Endothelial cell of umbilical vein (primary cell): ENCODE data around the gene CPVL. TPM values are rescaled to one million over a fixed set of nuclear protein-coding genes. Genes with fewer than 3 reads are reported as not detected.

Experiments used
- BruUV-seq: library from RNA; stranded (reverse); fragments of 400-500 nt; replicated peaks from 2 replicates; lab custom pipeline; 2021; lab: Mats Ljungman, UMichigan
- CTCF ChIA-PET: fragments of 300-600, 350-600 bp; sonication (Branson Sonifier 250); formaldehyde crosslinking; loops from one replicate; lab custom pipeline; 2021; ENCODE audit warnings: antibody characterized with exemption, inconsistent platforms; lab: Charles Lee
- POLR2A ChIA-PET: fragments of 300-600, 350-600 bp; sonication (Branson Sonifier 250); formaldehyde crosslinking; loops from one replicate; lab custom pipeline; 2021; ENCODE audit warnings: antibody characterized with exemption, inconsistent platforms; lab: Charles Lee
- DNase-seq: peaks from one replicate; pipeline ENCODE4 v3.0.0-alpha.2; 2011; ENCODE audit warnings: low read depth, low spot score
- FAIRE-seq: peaks from 2 replicates; lab custom pipeline; 2011; peaks lifted over from hg19 to GRCh38; lab: Jason Lieb, UNC
- H2AFZ ChIP-seq: 2 replicates; pipeline ENCODE4 v1.6.0; 2012; ENCODE audit warnings: low read depth, low read length, control low read depth, inconsistent platforms
- H3K27ac ChIP-seq: 2 replicates; pipeline ENCODE4 v1.5.1; 2011; ENCODE audit warnings: low read depth, mild to moderate bottlenecking, control low read depth, low read length, moderate library complexity; ENCODE audit not compliant: insufficient read depth
- H3K27me3 ChIP-seq, 2 experiments: 2 replicates each; pipeline versions ENCODE4 v1.6.0 to v1.6.1; 2011; ENCODE audit warnings: low read length in 2 of 2, mixed read lengths in 1 of 2; ENCODE audit not compliant: control insufficient read depth in 2 of 2, insufficient read depth in 2 of 2
- H3K36me3 ChIP-seq, 2 experiments: 2 replicates in 1 of 2; 3 replicates in 1 of 2; pipeline ENCODE4 v1.5.1; 2011; ENCODE audit warnings: low read length in 2 of 2, mild to moderate bottlenecking in 1 of 2, moderate library complexity in 1 of 2; ENCODE audit not compliant: control insufficient read depth in 2 of 2, insufficient read depth in 2 of 2; ENCODE audit errors: extremely low read depth in 1 of 2
- H3K4me1 ChIP-seq: 3 replicates; pipeline ENCODE4 v1.5.1; 2011; ENCODE audit warnings: mild to moderate bottlenecking, low read length; ENCODE audit not compliant: control insufficient read depth, insufficient read depth; ENCODE audit errors: extremely low read depth
- H3K4me2 ChIP-seq: 2 replicates; pipeline ENCODE4 v1.6.1; 2011; ENCODE audit warnings: low read length, control low read depth, mixed read lengths; ENCODE audit not compliant: insufficient read depth
- H3K4me3 ChIP-seq, 3 experiments: fragments of 200-600 bp in 1 of 3; sonication (generic), shearing (Covaris generic) in 1 of 3; replicated peaks in 1 of 3; 2 replicates each; pipeline ENCODE4 v1.5.1; 2011 to 2016; ENCODE audit warnings: control low read depth in 3 of 3, low read length in 3 of 3, mild to moderate bottlenecking in 2 of 3, inconsistent platforms in 1 of 3, low read depth in 1 of 3, moderate library complexity in 1 of 3; ENCODE audit not compliant: insufficient read depth in 1 of 3
- H3K79me2 ChIP-seq: 2 replicates; pipeline ENCODE4 v1.6.0; 2012; ENCODE audit warnings: low read length, inconsistent platforms; ENCODE audit not compliant: control insufficient read depth, insufficient read depth
- H3K9ac ChIP-seq: replicated peaks from 2 replicates; pipeline ENCODE3; 2011; ENCODE audit warnings: low read length, control low read depth; ENCODE audit not compliant: insufficient read depth; ENCODE audit errors: extremely low read depth
- H3K9me1 ChIP-seq: replicated peaks from 3 replicates; pipeline ENCODE4 v1.6.0; 2011; ENCODE audit warnings: mild to moderate bottlenecking, low read length; ENCODE audit not compliant: control insufficient read depth, insufficient read depth; ENCODE audit errors: extremely low read depth
- H3K9me3 ChIP-seq: replicated peaks from 2 replicates; pipeline ENCODE4 v1.5.1; 2012; ENCODE audit warnings: low read length, inconsistent platforms; ENCODE audit not compliant: control insufficient read depth, insufficient read depth
- H4K20me1 ChIP-seq: replicated peaks from 2 replicates; pipeline ENCODE3; 2011; ENCODE audit warnings: mild to moderate bottlenecking, low read length; ENCODE audit not compliant: control insufficient read depth, insufficient read depth; ENCODE audit errors: extremely low read depth
- EZH2 ChIP-seq: IDR thresholded peaks from 2 replicates; pipeline ENCODE4 v1.6.1; 2012; ENCODE audit warnings: borderline replicate concordance, low read depth, mild to moderate bottlenecking, moderate library complexity, low read length, inconsistent platforms; ENCODE audit not compliant: severe bottlenecking
- JUN ChIP-seq: IDR thresholded peaks from 2 replicates; pipeline ENCODE4 v1.6.1; 2011; ENCODE audit warnings: borderline replicate concordance, low read depth; ENCODE audit not compliant: insufficient read length, insufficient read depth
- MYC ChIP-seq: IDR thresholded peaks from one replicate; pipeline ENCODE4 v1.6.1; 2011; ENCODE audit warnings: mild to moderate bottlenecking, low read depth, low read length
- POLR2A ChIP-seq: IDR thresholded peaks from 2 replicates; pipeline ENCODE4 v1.6.1; 2012; ENCODE audit warnings: low read depth, mild to moderate bottlenecking, control low read depth, low read length
- POLR2AphosphoS5 ChIP-seq: IDR thresholded peaks from 2 replicates; pipeline ENCODE4 v1.6.1; 2012; ENCODE audit warnings: low read depth, mild to moderate bottlenecking, control low read depth, low read length, moderate library complexity; ENCODE audit not compliant: insufficient read depth
- dilution Hi-C: fragments of 300-500 bp; cut with MboI; formaldehyde crosslinking; loops from one replicate; pipeline ENCODE4 v1.15.0; 2019; ENCODE audit warnings: low sequenced_read_pairs; ENCODE audit not compliant: extremely low pct_ligation_motif_present
- intact Hi-C: fragments of 100-400 bp; cut with micrococcal nuclease; formaldehyde crosslinking; loops from one replicate; pipeline ENCODE4 v1.10.0; 2022
- polyA plus RNA-seq, 4 experiments: library from polyadenylated mRNA; depleted of rRNA in 3 of 4; stranded (reverse) in 3 of 4; unstranded in 1 of 4; fragments of >200 nt; gene quantifications; 2 replicates each; pipeline versions ENCODE4 v1.2.1 to v1.2.3, GENCODE V29; 2011 to 2012; ENCODE audit warnings: missing spikeins in 1 of 4
- total RNA-seq: library from RNA; stranded (reverse); gene quantifications from 2 replicates; pipeline ENCODE4 v1.2.3, GENCODE V29; 2021
- TF ChIP-seq, protein P1 (sequence below), 2 donors: IDR thresholded peaks; 1 replicate in 1 of 2; 2 replicates in 1 of 2; pipeline ENCODE4 v1.5.1; 2011; ENCODE audit warnings: low read length in 2 of 2, mild to moderate bottlenecking in 2 of 2, moderate library complexity in 2 of 2, control low read depth in 1 of 2, inconsistent platforms in 1 of 2, low read depth in 1 of 2; ENCODE audit not compliant: insufficient read depth in 1 of 2; ENCODE audit errors: extremely low read depth in 1 of 2
- TF ChIP-seq, protein P2 (sequence below): IDR thresholded peaks from 2 replicates; pipeline ENCODE4 v1.6.1; 2011; ENCODE audit not compliant: insufficient read depth, insufficient read length

CPVL gene
- total and polyA plus RNA-seq, 2 donors (not counting 3 experiments of a cell fraction or from before 2014, with no cell fraction given): 0.14 TPM; not detected in 1

DNA sequence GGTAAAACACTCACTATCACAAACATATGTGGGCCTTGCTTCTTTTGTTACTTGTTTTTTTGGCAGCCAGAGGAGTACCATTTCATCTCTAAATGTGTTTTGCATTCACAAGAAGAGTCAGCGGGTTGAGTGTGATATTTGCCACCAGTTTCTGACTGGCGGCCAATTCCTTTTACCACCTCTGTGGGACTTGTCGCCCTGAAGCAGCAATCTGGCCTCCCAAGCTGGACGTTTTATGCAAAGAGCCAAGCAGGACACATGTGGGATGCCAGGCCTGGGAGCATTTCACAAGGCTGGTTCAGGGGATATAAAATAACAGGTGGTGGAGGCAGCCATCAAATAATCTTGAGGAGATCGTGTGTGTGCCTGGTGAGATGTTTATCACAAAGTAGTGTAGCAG, 126.4 kb downstream of the CPVL start:
- Histone ChIP-seq H3K9me1 (no peaks in the 10 kb centered on the region), H3K27ac (no peak overlapping the region), H3K9ac (no peak overlapping the region), H3K27me3 (no peaks in the 10 kb centered on the region), H3K4me3 (no peak overlapping the region), H3K36me3 (no peaks in the 10 kb centered on the region), H4K20me1 (no peaks in the 10 kb centered on the region), H3K79me2 (no peaks in the 10 kb centered on the region), H2AFZ (no peak overlapping the region), H3K4me1 (no peaks in the 10 kb centered on the region), H3K9me3 (no peaks in the 10 kb centered on the region), H3K4me2 (no peak overlapping the region)
- no peak for DNase-seq
- no TSS peak for BruUV-seq
- CTCF ChIA-PET: interaction anchor here (0.8 kb wide), 1 partner anchor 16 kb away, joined by 3 read pairs; no protein-coding TSS in a partner anchor
- intact Hi-C loops (no loop called here), dilution Hi-C loops (no loop called here)
- TF ChIP-seq, protein P1, sequence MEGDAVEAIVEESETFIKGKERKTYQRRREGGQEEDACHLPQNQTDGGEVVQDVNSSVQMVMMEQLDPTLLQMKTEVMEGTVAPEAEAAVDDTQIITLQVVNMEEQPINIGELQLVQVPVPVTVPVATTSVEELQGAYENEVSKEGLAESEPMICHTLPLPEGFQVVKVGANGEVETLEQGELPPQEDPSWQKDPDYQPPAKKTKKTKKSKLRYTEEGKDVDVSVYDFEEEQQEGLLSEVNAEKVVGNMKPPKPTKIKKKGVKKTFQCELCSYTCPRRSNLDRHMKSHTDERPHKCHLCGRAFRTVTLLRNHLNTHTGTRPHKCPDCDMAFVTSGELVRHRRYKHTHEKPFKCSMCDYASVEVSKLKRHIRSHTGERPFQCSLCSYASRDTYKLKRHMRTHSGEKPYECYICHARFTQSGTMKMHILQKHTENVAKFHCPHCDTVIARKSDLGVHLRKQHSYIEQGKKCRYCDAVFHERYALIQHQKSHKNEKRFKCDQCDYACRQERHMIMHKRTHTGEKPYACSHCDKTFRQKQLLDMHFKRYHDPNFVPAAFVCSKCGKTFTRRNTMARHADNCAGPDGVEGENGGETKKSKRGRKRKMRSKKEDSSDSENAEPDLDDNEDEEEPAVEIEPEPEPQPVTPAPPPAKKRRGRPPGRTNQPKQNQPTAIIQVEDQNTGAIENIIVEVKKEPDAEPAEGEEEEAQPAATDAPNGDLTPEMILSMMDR (IDR thresholded peaks at IDR 0.05; ENCODE audit: extremely low read depth in 1 of 2, insufficient read depth in 1 of 2, low read depth in 1 of 2, low read length in 2 of 2): no peak
- no peak for TF ChIP-seq JUN
- no peak for TF ChIP-seq POLR2AphosphoS5
- FAIRE-seq: no peak
- POLR2A ChIA-PET: no interaction called here

GRCh38 chr7:29019387-29019786, 127.0 kb downstream of the CPVL start:
- CTCF ChIA-PET: no interaction called here
- BruUV-seq: no TSS peak

More at GRCh38 chr7:29019387-29019786, 127.0 kb downstream of the CPVL start:
- no peaks in the 10 kb centered on the region for H3K9me1 ChIP-seq
- no peak overlapping the region for H3K27ac ChIP-seq
- dilution Hi-C loops (no loop called here), intact Hi-C loops (no loop called here)
- H3K9me3 ChIP-seq: no peaks in the 10 kb centered on the region
- H3K4me2 ChIP-seq: no peak overlapping the region
- no peaks in the 10 kb centered on the region for H3K79me2 ChIP-seq
- no peak overlapping the region for H3K9ac ChIP-seq
- H3K36me3 ChIP-seq: no peaks in the 10 kb centered on the region
- H3K27me3 ChIP-seq: no peaks in the 10 kb centered on the region
- H3K4me3 ChIP-seq: no peak overlapping the region
- TF ChIP-seq, protein P1 (IDR thresholded peaks at IDR 0.05; ENCODE audit: extremely low read depth in 1 of 2, insufficient read depth in 1 of 2, low read depth in 1 of 2, low read length in 2 of 2): no peak
- no peak for TF ChIP-seq MYC
- no peak for TF ChIP-seq POLR2A
- no peak for TF ChIP-seq EZH2
- TF ChIP-seq, protein P2, sequence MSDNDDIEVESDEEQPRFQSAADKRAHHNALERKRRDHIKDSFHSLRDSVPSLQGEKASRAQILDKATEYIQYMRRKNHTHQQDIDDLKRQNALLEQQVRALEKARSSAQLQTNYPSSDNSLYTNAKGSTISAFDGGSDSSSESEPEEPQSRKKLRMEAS: no peak
- H3K4me1 ChIP-seq: no peaks in the 10 kb centered on the region
- H4K20me1 ChIP-seq: no peaks in the 10 kb centered on the region
- DNase-seq (no peak), FAIRE-seq (no peak)
- H2AFZ ChIP-seq: no peak overlapping the region
- POLR2A ChIA-PET: no interaction called here
